ENCODE measurements around the gene HNRNPH3. TPM values are rescaled to one million over a fixed set of nuclear protein-coding genes. Genes with fewer than 3 reads are reported as not detected.
A peak's percentile ranks its signal among the peaks of the same experiment; 100 is the strongest.

HNRNPH3 gene
- total RNA-seq, 1 donor from 2014 or later: 90.1 TPM

- H3K4me3 ChIP-seq (ENCODE audit: insufficient read depth, low read depth, low read length): no peak overlapping the region
- H3K79me2 ChIP-seq (ENCODE audit: insufficient read depth, low read length): no peaks in the 10 kb centered on the region
- H3K4me2 ChIP-seq (ENCODE audit: low read length): no peak overlapping the region
- Mint-ChIP-seq H3K27me3 (ENCODE audit: low read depth, unreplicated experiment) (no peaks in the 10 kb centered on the region), H3K27ac (ENCODE audit: unreplicated experiment) (no peak overlapping the region), H3K9me3 (ENCODE audit: unreplicated experiment) (peaks cover 2% of the 10 kb centered on the region), H3K4me1 (ENCODE audit: low read depth, unreplicated experiment) (no peaks in the 10 kb centered on the region), H3K36me3 (ENCODE audit: low read depth, unreplicated experiment) (peaks cover 12% of the 10 kb centered on the region), H3K4me3 (ENCODE audit: unreplicated experiment) (no peak overlapping the region)
- DNase-seq (ENCODE audit: low read depth) (no peak), FAIRE-seq (no peak)
- H3K4me1 ChIP-seq (ENCODE audit: insufficient read depth, low read length): no peaks in the 10 kb centered on the region
- no peak overlapping the region for H3K27ac ChIP-seq (ENCODE audit: low read depth, low read length)
- H3K27me3 ChIP-seq (ENCODE audit: insufficient read depth, low read length): no peaks in the 10 kb centered on the region
- H4K20me1 ChIP-seq (ENCODE audit: insufficient read depth, low read length): no peaks in the 10 kb centered on the region
- no peak for TF ChIP-seq EZH2 (IDR thresholded peaks at IDR 0.05; ENCODE audit: insufficient read depth, low read length)
- no peak for TF ChIP-seq CTCF (IDR thresholded peaks at IDR 0.05; ENCODE audit: insufficient read depth, low read depth, low read length)
- no peaks in the 10 kb centered on the region for H3K9me3 ChIP-seq (ENCODE audit: insufficient read depth, low read depth, low read length)
- no peak overlapping the region for H3K9ac ChIP-seq (ENCODE audit: low read length)
- H3K36me3 ChIP-seq (ENCODE audit: insufficient read depth, low read length): peaks cover 26% of the 10 kb centered on the region
- no peak overlapping the region for H2AFZ ChIP-seq (ENCODE audit: low read depth, low read length)
Measured at GRCh38 chr10:68367121-68367520, 35.3 kb downstream of the HNRNPH3 start.

- H3K4me3 ChIP-seq (ENCODE audit: insufficient read depth, low read depth, low read length): no peak overlapping the region
- no peak overlapping the region for H3K27ac ChIP-seq (ENCODE audit: low read depth, low read length)
- DNase-seq (ENCODE audit: low read depth) (no peak), FAIRE-seq (no peak)
- Mint-ChIP-seq H3K4me3 (ENCODE audit: unreplicated experiment) (no peak overlapping the region), H3K27ac (ENCODE audit: unreplicated experiment) (no peak overlapping the region), H3K9me3 (ENCODE audit: unreplicated experiment) (peaks cover 3% of the 10 kb centered on the region), H3K27me3 (ENCODE audit: low read depth, unreplicated experiment) (no peaks in the 10 kb centered on the region), H3K4me1 (ENCODE audit: low read depth, unreplicated experiment) (no peaks in the 10 kb centered on the region), H3K36me3 (ENCODE audit: low read depth, unreplicated experiment) (peaks cover 24% of the 10 kb centered on the region)
- H3K36me3 ChIP-seq (ENCODE audit: insufficient read depth, low read length): peaks cover 29% of the 10 kb centered on the region
- no peaks in the 10 kb centered on the region for H4K20me1 ChIP-seq (ENCODE audit: insufficient read depth, low read length)
- H3K4me1 ChIP-seq (ENCODE audit: insufficient read depth, low read length): no peaks in the 10 kb centered on the region
- no peaks in the 10 kb centered on the region for H3K27me3 ChIP-seq (ENCODE audit: insufficient read depth, low read length)
- no peak overlapping the region for H3K9ac ChIP-seq (ENCODE audit: low read length)
- H3K4me2 ChIP-seq (ENCODE audit: low read length): no peak overlapping the region
- no peaks in the 10 kb centered on the region for H3K9me3 ChIP-seq (ENCODE audit: insufficient read depth, low read depth, low read length)
- no peaks in the 10 kb centered on the region for H3K79me2 ChIP-seq (ENCODE audit: insufficient read depth, low read length)
- H2AFZ ChIP-seq (ENCODE audit: low read depth, low read length): no peak overlapping the region
- TF ChIP-seq CTCF (IDR thresholded peaks at IDR 0.05; ENCODE audit: insufficient read depth, low read depth, low read length) (no peak), EZH2 (IDR thresholded peaks at IDR 0.05; ENCODE audit: insufficient read depth, low read length) (no peak)
Measured at GRCh38 chr10:68371604-68372003, 39.7 kb downstream of the HNRNPH3 start.

GRCh38 chr10:68385740-68386139 lies 53.9 kb downstream of the HNRNPH3 start:
- Histone ChIP-seq H3K36me3 (ENCODE audit: insufficient read depth, low read length) (peaks cover 25% of the 10 kb centered on the region), H3K9ac (ENCODE audit: low read length) (no peak overlapping the region), H3K79me2 (ENCODE audit: insufficient read depth, low read length) (no peaks in the 10 kb centered on the region), H3K4me3 (ENCODE audit: insufficient read depth, low read depth, low read length) (no peak overlapping the region), H3K4me2 (ENCODE audit: low read length) (no peak overlapping the region), H2AFZ (ENCODE audit: low read depth, low read length) (no peak overlapping the region), H3K4me1 (ENCODE audit: insufficient read depth, low read length) (no peaks in the 10 kb centered on the region), H3K27me3 (ENCODE audit: insufficient read depth, low read length) (no peaks in the 10 kb centered on the region), H3K27ac (ENCODE audit: low read depth, low read length) (no peak overlapping the region), H4K20me1 (ENCODE audit: insufficient read depth, low read length) (no peaks in the 10 kb centered on the region), H3K9me3 (ENCODE audit: insufficient read depth, low read depth, low read length) (no peaks in the 10 kb centered on the region)
- H3K9me3 Mint-ChIP-seq (ENCODE audit: unreplicated experiment): no peaks in the 10 kb centered on the region
- peaks cover 10% of the 10 kb centered on the region for H3K36me3 Mint-ChIP-seq (ENCODE audit: low read depth, unreplicated experiment)
- H3K27me3 Mint-ChIP-seq (ENCODE audit: low read depth, unreplicated experiment): no peaks in the 10 kb centered on the region
- no peak overlapping the region for H3K27ac Mint-ChIP-seq (ENCODE audit: unreplicated experiment)
- DNase-seq (ENCODE audit: low read depth) (no peak), FAIRE-seq (peak; percentile 13)
- TF ChIP-seq CTCF (IDR thresholded peaks at IDR 0.05; ENCODE audit: insufficient read depth, low read depth, low read length): no peak
- TF ChIP-seq EZH2 (IDR thresholded peaks at IDR 0.05; ENCODE audit: insufficient read depth, low read length): no peak
- H3K4me1 Mint-ChIP-seq (ENCODE audit: low read depth, unreplicated experiment): no peaks in the 10 kb centered on the region
- H3K4me3 Mint-ChIP-seq (ENCODE audit: unreplicated experiment): no peak overlapping the region

Other genes starting within 250 kb of the HNRNPH3 start
- 0.11 and 0.14 TPM in 2 replicates for gene MYPN, start 222.6 kb upstream of the HNRNPH3 start, total RNA-seq
- 0.19 TPM in 1 of 2 replicates, not detected in the other for gene ATOH7, start 100.0 kb upstream of the HNRNPH3 start, total RNA-seq
- gene PBLD, start 864 bp downstream of the HNRNPH3 start, total RNA-seq: 5.7 and 6.1 TPM in 2 replicates
- 21.7 and 21.8 TPM in 2 replicates for gene RUFY2, start 75.2 kb downstream of the HNRNPH3 start, total RNA-seq
- 4.8 and 5.8 TPM in 2 replicates for gene DNA2, start 139.9 kb downstream of the HNRNPH3 start, total RNA-seq
- gene SLC25A16, start 195.5 kb downstream of the HNRNPH3 start, total RNA-seq: 17.6 and 20.5 TPM in 2 replicates
- 6.2 and 7.1 TPM in 2 replicates for gene TET1, start 228.3 kb downstream of the HNRNPH3 start, total RNA-seq

Measured in astrocyte (in vitro differentiated cells and primary cell).